ENCODE results near the gene NLRP6.

DNA sequence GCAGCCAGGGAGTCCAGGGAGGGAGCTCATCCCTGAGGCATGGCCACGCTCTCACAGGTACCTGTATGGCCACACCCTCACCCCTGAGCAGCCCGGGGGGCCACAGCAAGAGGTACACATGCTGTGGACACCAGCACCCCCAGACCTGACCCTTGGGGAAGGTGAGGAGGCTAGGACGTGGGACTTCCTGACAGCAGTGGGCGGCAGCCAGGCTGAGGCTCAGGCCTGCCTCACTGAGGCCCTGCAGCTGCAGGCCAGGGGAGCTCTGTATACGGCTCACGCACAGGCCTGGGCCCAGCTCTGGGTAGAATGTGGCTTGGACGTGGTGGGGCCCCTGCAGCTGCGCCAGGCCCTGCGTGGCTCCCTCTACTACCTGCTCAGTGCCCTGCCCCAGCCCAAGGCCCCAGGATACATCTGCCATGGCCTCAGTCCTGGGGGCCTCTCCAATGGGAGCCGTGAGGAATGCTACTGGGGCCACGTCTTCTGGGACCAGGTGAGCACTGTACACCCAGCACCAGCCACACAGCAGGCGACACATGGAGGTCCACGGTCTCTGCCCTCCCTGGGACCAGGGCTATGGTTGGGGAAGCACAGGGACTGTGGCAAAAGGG lies 12.5 kb downstream of the NLRP6 start:
- TF ChIP-seq, protein P1, sequence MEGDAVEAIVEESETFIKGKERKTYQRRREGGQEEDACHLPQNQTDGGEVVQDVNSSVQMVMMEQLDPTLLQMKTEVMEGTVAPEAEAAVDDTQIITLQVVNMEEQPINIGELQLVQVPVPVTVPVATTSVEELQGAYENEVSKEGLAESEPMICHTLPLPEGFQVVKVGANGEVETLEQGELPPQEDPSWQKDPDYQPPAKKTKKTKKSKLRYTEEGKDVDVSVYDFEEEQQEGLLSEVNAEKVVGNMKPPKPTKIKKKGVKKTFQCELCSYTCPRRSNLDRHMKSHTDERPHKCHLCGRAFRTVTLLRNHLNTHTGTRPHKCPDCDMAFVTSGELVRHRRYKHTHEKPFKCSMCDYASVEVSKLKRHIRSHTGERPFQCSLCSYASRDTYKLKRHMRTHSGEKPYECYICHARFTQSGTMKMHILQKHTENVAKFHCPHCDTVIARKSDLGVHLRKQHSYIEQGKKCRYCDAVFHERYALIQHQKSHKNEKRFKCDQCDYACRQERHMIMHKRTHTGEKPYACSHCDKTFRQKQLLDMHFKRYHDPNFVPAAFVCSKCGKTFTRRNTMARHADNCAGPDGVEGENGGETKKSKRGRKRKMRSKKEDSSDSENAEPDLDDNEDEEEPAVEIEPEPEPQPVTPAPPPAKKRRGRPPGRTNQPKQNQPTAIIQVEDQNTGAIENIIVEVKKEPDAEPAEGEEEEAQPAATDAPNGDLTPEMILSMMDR (IDR thresholded peaks at IDR 0.05), result no peak
- TF ChIP-seq POLR2A (IDR thresholded peaks at IDR 0.05), result no peak
